GM12878 (cell line): ENCODE measurements around the gene TMX4. TPM values are rescaled to one million over a fixed set of nuclear protein-coding genes. Genes with fewer than 3 reads are reported as not detected.

Source experiments
- ATF7 ChIP-seq: fragments of 450-650 bp; IDR thresholded peaks from 2 replicates; pipeline ENCODE4 v1.6.1; 2016; ENCODE audit warnings: low read depth, mild to moderate bottlenecking
- CHD1 ChIP-seq: IDR thresholded peaks from 2 replicates; pipeline ENCODE4 v1.6.1; 2012; ENCODE audit warnings: low read depth, low read length, improper control_type of control experiment
- CHD2 ChIP-seq: IDR thresholded peaks from 2 replicates; pipeline ENCODE4 v1.6.1; 2011; ENCODE audit warnings: low read depth, low read length, improper control_type of control experiment, borderline replicate concordance
- CUX1 ChIP-seq: IDR thresholded peaks from 2 replicates; pipeline ENCODE4 v1.6.1; 2012; ENCODE audit warnings: improper control_type of control experiment, low read depth, low read length; ENCODE audit not compliant: insufficient replicate concordance
- EP300 ChIP-seq, 2 experiments: fragments of 150-350 bp in 1 of 2; IDR thresholded peaks; 2 replicates each; pipeline ENCODE4 v1.6.1; 2011 to 2012; ENCODE audit warnings: low read depth in 2 of 2, low read length in 2 of 2, borderline replicate concordance in 1 of 2, improper control_type of control experiment in 1 of 2, inconsistent platforms in 1 of 2; ENCODE audit not compliant: control insufficient read depth in 1 of 2
- PAX5 ChIP-seq: IDR thresholded peaks from 2 replicates; pipeline ENCODE4 v1.6.1; 2011; ENCODE audit warnings: low read depth, low read length, borderline replicate concordance
- POU2F2 ChIP-seq: IDR thresholded peaks from 3 replicates; pipeline ENCODE4 v1.6.1; 2011; ENCODE audit warnings: low read depth, mild to moderate bottlenecking, low read length, borderline replicate concordance
- PRDM15 ChIP-seq: fragments of 450-650 bp; formaldehyde crosslinking; IDR thresholded peaks from 2 replicates; pipeline ENCODE4 v1.4.0; 2020; ENCODE audit warnings: mild to moderate bottlenecking, moderate library complexity
- RFX5 ChIP-seq: IDR thresholded peaks from 2 replicates; pipeline ENCODE4 v1.6.1; 2011; ENCODE audit warnings: low read depth, low read length, improper control_type of control experiment
- RUNX3 ChIP-seq: IDR thresholded peaks from 2 replicates; pipeline ENCODE4 v1.6.1; 2012; ENCODE audit warnings: low read length, inconsistent platforms
- SIN3A ChIP-seq: IDR thresholded peaks from 2 replicates; pipeline ENCODE4 v1.6.1; 2012; ENCODE audit warnings: low read depth, low read length, improper control_type of control experiment
- TCF7 ChIP-seq: IDR thresholded peaks from 2 replicates; pipeline ENCODE4 v1.6.1; 2014; ENCODE audit warnings: antibody characterized with exemption, borderline replicate concordance
- polyA plus RNA-seq, 11 experiments: library from polyadenylated mRNA; depleted of rRNA in 4 of 11; unstranded in 6 of 11; stranded (reverse) in 5 of 11; fragments of >200 nt; fragmentation: Nextera tagmentation in 4 of 11; fragmentation: Illumina TruSeq in 1 of 11; extraction: Ambion mirVana in 4 of 11; extraction: Trizol in 1 of 11; gene quantifications; 1 replicate in 1 of 11; 2 replicates in 10 of 11; pipeline versions ENCODE4 v1.2.1 to v1.2.3, GENCODE V29; 2011 to 2016; ENCODE audit warnings: inconsistent platforms in 2 of 11, missing spikeins in 2 of 11, low read depth in 1 of 11
- total RNA-seq, 4 experiments: library from RNA; depleted of rRNA in 3 of 4; stranded (reverse); fragments of >200 nt in 3 of 4; fragmentation: Illumina TruSeq in 1 of 4; extraction: Trizol in 1 of 4; gene quantifications; 2 replicates each; pipeline versions ENCODE4 v1.2.1 to v1.2.3, GENCODE V29; 2013 to 2021
- TF ChIP-seq, protein P1 (sequence below): fragments of 450-650 bp; IDR thresholded peaks from 2 replicates; pipeline ENCODE4 v1.6.1; 2016; ENCODE audit warnings: mild to moderate bottlenecking
- TF ChIP-seq, protein P2 (sequence below): fragments of 450-650 bp; IDR thresholded peaks from 2 replicates; pipeline ENCODE4 v1.6.1; 2016; ENCODE audit warnings: mild to moderate bottlenecking, moderate library complexity, borderline replicate concordance

TMX4 gene
- total and polyA plus RNA-seq, 10 of the 15 experiments (the other 5 are each of a cell fraction or from before 2014, with no cell fraction given): 3.9 to 19.9 (median 11.1) TPM

- peak; percentile 93 for TF ChIP-seq CUX1
- TF ChIP-seq CHD2: 0 out of 2 replicates have a peak, but pooled peaks have one; percentile 28
- TF ChIP-seq RFX5: no peak
- no peak for TF ChIP-seq TCF7
- peak; percentile 22; the same call in 1 of the 2 replicates for TF ChIP-seq ATF7
- TF ChIP-seq EP300 (IDR thresholded peaks at IDR 0.05; ENCODE audit: borderline replicate concordance in 1 of 2, control insufficient read depth in 1 of 2, low read depth in 2 of 2, low read length in 2 of 2): peak; percentile 42 to 43; a peak in 3 of 4 replicates
- no peak for TF ChIP-seq CHD1
- 0 out of 3 replicates have a peak, but pooled peaks have one; percentile 29 for TF ChIP-seq POU2F2
- no peak for TF ChIP-seq PRDM15 (CRISPR knock-in tag)
- peak; percentile 95 for TF ChIP-seq RUNX3
- TF ChIP-seq, protein P1, sequence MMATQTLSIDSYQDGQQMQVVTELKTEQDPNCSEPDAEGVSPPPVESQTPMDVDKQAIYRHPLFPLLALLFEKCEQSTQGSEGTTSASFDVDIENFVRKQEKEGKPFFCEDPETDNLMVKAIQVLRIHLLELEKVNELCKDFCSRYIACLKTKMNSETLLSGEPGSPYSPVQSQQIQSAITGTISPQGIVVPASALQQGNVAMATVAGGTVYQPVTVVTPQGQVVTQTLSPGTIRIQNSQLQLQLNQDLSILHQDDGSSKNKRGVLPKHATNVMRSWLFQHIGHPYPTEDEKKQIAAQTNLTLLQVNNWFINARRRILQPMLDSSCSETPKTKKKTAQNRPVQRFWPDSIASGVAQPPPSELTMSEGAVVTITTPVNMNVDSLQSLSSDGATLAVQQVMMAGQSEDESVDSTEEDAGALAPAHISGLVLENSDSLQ: no peak
- no peak for TF ChIP-seq SIN3A
- TF ChIP-seq, protein P2, sequence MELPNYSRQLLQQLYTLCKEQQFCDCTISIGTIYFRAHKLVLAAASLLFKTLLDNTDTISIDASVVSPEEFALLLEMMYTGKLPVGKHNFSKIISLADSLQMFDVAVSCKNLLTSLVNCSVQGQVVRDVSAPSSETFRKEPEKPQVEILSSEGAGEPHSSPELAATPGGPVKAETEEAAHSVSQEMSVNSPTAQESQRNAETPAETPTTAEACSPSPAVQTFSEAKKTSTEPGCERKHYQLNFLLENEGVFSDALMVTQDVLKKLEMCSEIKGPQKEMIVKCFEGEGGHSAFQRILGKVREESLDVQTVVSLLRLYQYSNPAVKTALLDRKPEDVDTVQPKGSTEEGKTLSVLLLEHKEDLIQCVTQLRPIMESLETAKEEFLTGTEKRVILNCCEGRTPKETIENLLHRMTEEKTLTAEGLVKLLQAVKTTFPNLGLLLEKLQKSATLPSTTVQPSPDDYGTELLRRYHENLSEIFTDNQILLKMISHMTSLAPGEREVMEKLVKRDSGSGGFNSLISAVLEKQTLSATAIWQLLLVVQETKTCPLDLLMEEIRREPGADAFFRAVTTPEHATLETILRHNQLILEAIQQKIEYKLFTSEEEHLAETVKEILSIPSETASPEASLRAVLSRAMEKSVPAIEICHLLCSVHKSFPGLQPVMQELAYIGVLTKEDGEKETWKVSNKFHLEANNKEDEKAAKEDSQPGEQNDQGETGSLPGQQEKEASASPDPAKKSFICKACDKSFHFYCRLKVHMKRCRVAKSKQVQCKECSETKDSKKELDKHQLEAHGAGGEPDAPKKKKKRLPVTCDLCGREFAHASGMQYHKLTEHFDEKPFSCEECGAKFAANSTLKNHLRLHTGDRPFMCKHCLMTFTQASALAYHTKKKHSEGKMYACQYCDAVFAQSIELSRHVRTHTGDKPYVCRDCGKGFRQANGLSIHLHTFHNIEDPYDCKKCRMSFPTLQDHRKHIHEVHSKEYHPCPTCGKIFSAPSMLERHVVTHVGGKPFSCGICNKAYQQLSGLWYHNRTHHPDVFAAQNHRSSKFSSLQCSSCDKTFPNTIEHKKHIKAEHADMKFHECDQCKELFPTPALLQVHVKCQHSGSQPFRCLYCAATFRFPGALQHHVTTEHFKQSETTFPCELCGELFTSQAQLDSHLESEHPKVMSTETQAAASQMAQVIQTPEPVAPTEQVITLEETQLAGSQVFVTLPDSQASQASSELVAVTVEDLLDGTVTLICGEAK: no peak
- peak; percentile 82; the same call in 1 of the 2 replicates for TF ChIP-seq PAX5
Observed at GRCh38 chr20:8020314-8021079, 936 bp upstream of the TMX4 start (continued).
